Measurements from ENCODE around the gene RBM45. TPM values are rescaled to one million over a fixed set of nuclear protein-coding genes. Genes with fewer than 3 reads are reported as not detected.
"Not testable (repeated sequence)": the region's sequence is repeated elsewhere in the genome, so short reads cannot be mapped to it uniquely, and the experiment has no call there.

RBM45 gene
- total RNA-seq, 4 donors from 2014 or later = 6.8 to 16.9 (median 8.2) TPM

- DNase-seq (ENCODE audit: low spot score) = no peak
- no peak for TF ChIP-seq CTCF (IDR thresholded peaks at IDR 0.05)
- no peak for ATAC-seq (ENCODE audit: low FRiP score)
Measured at GRCh38 chr2:178072000-178072382, 40.2 kb upstream of the RBM45 start.

GRCh38 chr2:178072383-178073301 is 39.6 kb upstream of the RBM45 start, which contains the start of gene PDE11A:
Gene PDE11A, minus strand, starts transcription at chr2:178072777. Its CDS starts 340 bp downstream, at chr2:178072437.
- no peak for TF ChIP-seq CTCF (IDR thresholded peaks at IDR 0.05)
- DNase-seq (ENCODE audit: low spot score) = peak; percentile 35
- peak; percentile 92 for ATAC-seq (ENCODE audit: low FRiP score)

GRCh38 chr2:178074123-178075005 is 37.9 kb upstream of the RBM45 start:
- DNase-seq (ENCODE audit: low spot score) (no peak), ATAC-seq (ENCODE audit: low FRiP score) (no peak)
- TF ChIP-seq CTCF (IDR thresholded peaks at IDR 0.05) = no peak

- DNase-seq (ENCODE audit: low spot score) (no peak), ATAC-seq (ENCODE audit: low FRiP score) (no peak)
- no peak for TF ChIP-seq CTCF (IDR thresholded peaks at IDR 0.05)
Measured at GRCh38 chr2:178075006-178075326, 37.3 kb upstream of the RBM45 start.

GRCh38 chr2:178076130-178076529 is 36.1 kb upstream of the RBM45 start:
- no peak for TF ChIP-seq CTCF (IDR thresholded peaks at IDR 0.05)
- no peak for DNase-seq (ENCODE audit: low spot score)
- ATAC-seq (ENCODE audit: low FRiP score) = no peak

GRCh38 chr2:178079279-178079678 is 33.0 kb upstream of the RBM45 start:
- ATAC-seq (ENCODE audit: low FRiP score); DNase-seq (ENCODE audit: low spot score): not testable (repeated sequence)

- ATAC-seq (ENCODE audit: low FRiP score) (no peak), DNase-seq (ENCODE audit: low spot score) (no peak)
- no peak for TF ChIP-seq CTCF (IDR thresholded peaks at IDR 0.05)
Measured at GRCh38 chr2:178082408-178083045, 29.7 kb upstream of the RBM45 start.
